Neural progenitor cell (in vitro differentiated cells): ENCODE measurements around the gene MEMO1.

Experiments
- CTCF ChIP-seq: fragments of 200-600 bp; sonication (generic); IDR thresholded peaks from 2 replicates; pipeline ENCODE4 v1.5.1; 2017; ENCODE audit warnings: antibody characterized with exemption, mild to moderate bottlenecking
- EZH2 ChIP-seq: fragments of 200-600 bp; sonication (generic); IDR thresholded peaks from 2 replicates; pipeline ENCODE4 v1.6.1; 2017; ENCODE audit warnings: antibody characterized with exemption, mild to moderate bottlenecking, moderate library complexity
- EZH2phosphoT487 ChIP-seq: fragments of 200-600 bp; sonication (generic); IDR thresholded peaks from 2 replicates; pipeline ENCODE4 v1.6.1; 2017; ENCODE audit warnings: antibody characterized with exemption

- TF ChIP-seq CTCF (no peak), EZH2 (no peak), EZH2phosphoT487 (no peak)
These were observed 49.5 kb upstream of the MEMO1 start for GRCh38 chr2:32060266-32060665.
